Neural progenitor cell (in vitro differentiated cells): ENCODE measurements around the gene YARS1.

Experiments used
- CTCF ChIP-seq: fragments of 200-600 bp; sonication (generic); IDR thresholded peaks from 2 replicates; pipeline ENCODE4 v1.5.1; 2017; ENCODE audit warnings: antibody characterized with exemption, mild to moderate bottlenecking
- EZH2 ChIP-seq: fragments of 200-600 bp; sonication (generic); IDR thresholded peaks from 2 replicates; pipeline ENCODE4 v1.6.1; 2017; ENCODE audit warnings: antibody characterized with exemption, mild to moderate bottlenecking, moderate library complexity
- EZH2phosphoT487 ChIP-seq: fragments of 200-600 bp; sonication (generic); IDR thresholded peaks from 2 replicates; pipeline ENCODE4 v1.6.1; 2017; ENCODE audit warnings: antibody characterized with exemption

DNA sequence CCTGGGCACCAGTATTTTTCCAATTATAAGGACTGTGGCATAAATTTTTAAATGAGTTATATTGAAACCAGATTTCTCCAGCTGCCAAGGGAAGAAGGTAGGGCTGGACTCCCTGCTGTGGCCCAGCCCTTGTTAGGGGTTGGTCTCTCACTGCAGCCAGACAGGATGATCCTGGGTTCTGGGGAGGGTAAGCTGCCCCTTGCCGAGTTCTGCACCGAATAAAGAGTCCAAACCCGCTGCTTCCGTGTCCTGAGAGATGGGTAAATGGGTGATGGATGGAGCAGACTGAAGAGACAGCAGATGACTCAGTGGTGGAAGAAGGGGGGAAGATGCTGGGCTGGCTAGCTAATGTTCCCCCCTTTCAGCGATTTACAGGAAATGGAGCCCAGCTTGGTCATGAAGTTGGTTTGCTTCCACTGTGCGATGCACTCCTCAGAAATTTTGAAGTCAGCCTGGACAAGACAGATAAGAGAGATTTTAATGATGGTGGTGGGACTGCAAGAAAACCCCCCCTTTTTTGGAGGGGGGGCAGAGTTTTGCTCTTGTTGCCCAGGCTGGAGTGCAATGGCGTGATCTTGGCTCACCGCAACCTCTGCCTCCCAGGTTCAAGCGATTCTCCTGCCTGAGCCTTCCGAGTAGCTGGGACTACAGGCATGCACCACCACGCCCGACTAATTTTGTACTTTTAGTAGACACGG, 41.4 kb downstream of the YARS1 start:
- TF ChIP-seq CTCF: no peak
- TF ChIP-seq EZH2: no peak
- TF ChIP-seq EZH2phosphoT487: no peak
